Tibial nerve (tissue), 4 donors: ENCODE measurements around the gene RAB11FIP3.

ENCODE experiments used
- EP300 ChIP-seq, 2 donors: sonication (generic); formaldehyde crosslinking; IDR thresholded peaks; one replicate each; pipeline ENCODE4 v1.6.1; 2017; ENCODE audit warnings: antibody characterized with exemption in 2 of 2, mild to moderate bottlenecking in 1 of 2
- POLR2A ChIP-seq, 2 donors: fragments of 450-650 bp; IDR thresholded peaks; one replicate each; pipeline ENCODE4 v1.6.1; 2017; ENCODE audit warnings: antibody characterized with exemption in 2 of 2, mild to moderate bottlenecking in 2 of 2, moderate library complexity in 2 of 2
- TF ChIP-seq, protein P1 (sequence below), 5 experiments: fragments of 200-600 bp in 3 of 5; fragments of 450-650 bp in 2 of 5; sonication (generic) in 3 of 5; IDR thresholded peaks; one replicate each; pipeline ENCODE4 v1.5.1; 2016 to 2019; ENCODE audit warnings: antibody characterized with exemption in 5 of 5, mild to moderate bottlenecking in 3 of 5, moderate library complexity in 2 of 5

DNA sequence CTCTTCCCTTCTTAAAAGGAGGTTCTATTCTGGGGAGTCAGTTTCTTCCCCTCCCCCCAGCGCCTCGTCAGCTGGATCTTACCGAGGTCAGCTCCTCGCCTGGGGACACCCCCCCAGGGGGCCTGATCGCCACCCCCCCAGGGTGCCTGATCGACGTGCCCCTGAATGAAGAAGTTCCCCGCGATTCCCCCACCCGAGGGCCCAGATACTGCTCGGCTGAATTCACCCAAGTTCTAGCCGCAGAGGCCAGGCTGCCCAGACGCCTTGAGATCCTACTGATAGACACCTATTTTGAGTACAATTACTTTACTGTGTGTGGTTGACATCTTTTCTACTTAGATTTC lies 1.4 kb downstream of the RAB11FIP3 start:
- TF ChIP-seq EP300 (IDR thresholded peaks at IDR 0.05) (no peak), POLR2A (IDR thresholded peaks at IDR 0.05) (no peak)
- TF ChIP-seq, protein P1, sequence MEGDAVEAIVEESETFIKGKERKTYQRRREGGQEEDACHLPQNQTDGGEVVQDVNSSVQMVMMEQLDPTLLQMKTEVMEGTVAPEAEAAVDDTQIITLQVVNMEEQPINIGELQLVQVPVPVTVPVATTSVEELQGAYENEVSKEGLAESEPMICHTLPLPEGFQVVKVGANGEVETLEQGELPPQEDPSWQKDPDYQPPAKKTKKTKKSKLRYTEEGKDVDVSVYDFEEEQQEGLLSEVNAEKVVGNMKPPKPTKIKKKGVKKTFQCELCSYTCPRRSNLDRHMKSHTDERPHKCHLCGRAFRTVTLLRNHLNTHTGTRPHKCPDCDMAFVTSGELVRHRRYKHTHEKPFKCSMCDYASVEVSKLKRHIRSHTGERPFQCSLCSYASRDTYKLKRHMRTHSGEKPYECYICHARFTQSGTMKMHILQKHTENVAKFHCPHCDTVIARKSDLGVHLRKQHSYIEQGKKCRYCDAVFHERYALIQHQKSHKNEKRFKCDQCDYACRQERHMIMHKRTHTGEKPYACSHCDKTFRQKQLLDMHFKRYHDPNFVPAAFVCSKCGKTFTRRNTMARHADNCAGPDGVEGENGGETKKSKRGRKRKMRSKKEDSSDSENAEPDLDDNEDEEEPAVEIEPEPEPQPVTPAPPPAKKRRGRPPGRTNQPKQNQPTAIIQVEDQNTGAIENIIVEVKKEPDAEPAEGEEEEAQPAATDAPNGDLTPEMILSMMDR (IDR thresholded peaks at IDR 0.05), result no peak
